ENCODE data around the gene PHTF1.

PHTF1 gene

GRCh38 chr1:113800487-113800886 is 41.2 kb upstream of the PHTF1 start:
- no peak overlapping the region for H3K4me2 ChIP-seq (ENCODE audit: low read length)
- no peaks in the 10 kb centered on the region for H3K9me3 ChIP-seq (ENCODE audit: control insufficient read depth, insufficient read depth, low read length)
- H3F3A ChIP-seq (ENCODE audit: control insufficient read depth, insufficient read depth), result no peaks in the 10 kb centered on the region
- H3K4me1 ChIP-seq (ENCODE audit: control insufficient read depth, low read length), result 0 out of 2 replicates have a peak, but pooled peaks cover 1% of the 10 kb centered on the region
- H3K27me3 ChIP-seq (ENCODE audit: control insufficient read depth, low read length), result no peaks in the 10 kb centered on the region
- H3K27ac ChIP-seq (ENCODE audit: low read depth, low read length), result no peak overlapping the region
- TF ChIP-seq CTCF (IDR thresholded peaks at IDR 0.05; ENCODE audit: low read depth, low read length, poor library complexity, severe bottlenecking) (no peak), EZH2phosphoT487 (IDR thresholded peaks at IDR 0.05; ENCODE audit: borderline replicate concordance, low read length) (no peak)
- peaks cover 10% of the 10 kb centered on the region for H4K20me1 ChIP-seq (ENCODE audit: control insufficient read depth, insufficient read depth, low read depth, low read length)
- no peaks in the 10 kb centered on the region for H3K9me2 ChIP-seq (replicated peaks; ENCODE audit: control insufficient read depth, low read length)
- H3K79me2 ChIP-seq (ENCODE audit: control insufficient read depth, low read length), result peaks cover 87% of the 10 kb centered on the region
- peaks cover 35% of the 10 kb centered on the region for H3K36me3 ChIP-seq (ENCODE audit: control insufficient read depth, low read length)
- no peak overlapping the region for H3K4me3 ChIP-seq (ENCODE audit: low read length)

GRCh38 chr1:113797472-113797871 is 38.2 kb upstream of the PHTF1 start:
- Histone ChIP-seq H3K27ac (ENCODE audit: low read depth, low read length) (no peak overlapping the region), H3K9me2 (replicated peaks; ENCODE audit: control insufficient read depth, low read length) (no peaks in the 10 kb centered on the region), H3K27me3 (ENCODE audit: control insufficient read depth, low read length) (no peaks in the 10 kb centered on the region), H4K20me1 (ENCODE audit: control insufficient read depth, insufficient read depth, low read depth, low read length) (no peaks in the 10 kb centered on the region; the same call in 1 of the 2 replicates), H3K4me3 (ENCODE audit: low read length) (no peak overlapping the region), H3K9me3 (ENCODE audit: control insufficient read depth, insufficient read depth, low read length) (no peaks in the 10 kb centered on the region), H3K4me1 (ENCODE audit: control insufficient read depth, low read length) (peaks cover 5% of the 10 kb centered on the region; the same call in 1 of the 2 replicates), H3K36me3 (ENCODE audit: control insufficient read depth, low read length) (peaks cover 56% of the 10 kb centered on the region), H3K4me2 (ENCODE audit: low read length) (no peak overlapping the region), H3K79me2 (ENCODE audit: control insufficient read depth, low read length) (peaks cover 82% of the 10 kb centered on the region), H3F3A (ENCODE audit: control insufficient read depth, insufficient read depth) (no peaks in the 10 kb centered on the region)
- TF ChIP-seq EZH2phosphoT487 (IDR thresholded peaks at IDR 0.05; ENCODE audit: borderline replicate concordance, low read length) (no peak), CTCF (IDR thresholded peaks at IDR 0.05; ENCODE audit: low read depth, low read length, poor library complexity, severe bottlenecking) (no peak)

GRCh38 chr1:113793878-113794834 is 34.9 kb upstream of the PHTF1 start:
- peaks cover 5% of the 10 kb centered on the region; the same call in 1 of the 2 replicates for H3K4me1 ChIP-seq (ENCODE audit: control insufficient read depth, low read length)
- no peak overlapping the region for H3K27ac ChIP-seq (ENCODE audit: low read depth, low read length)
- H3K9me3 ChIP-seq (ENCODE audit: control insufficient read depth, insufficient read depth, low read length), result no peaks in the 10 kb centered on the region
- H3F3A ChIP-seq (ENCODE audit: control insufficient read depth, insufficient read depth), result 0 out of 2 replicates have a peak, but pooled peaks cover 2% of the 10 kb centered on the region
- H3K4me3 ChIP-seq (ENCODE audit: low read length), result no peak overlapping the region
- no peaks in the 10 kb centered on the region for H3K27me3 ChIP-seq (ENCODE audit: control insufficient read depth, low read length)
- H3K36me3 ChIP-seq (ENCODE audit: control insufficient read depth, low read length), result peaks cover 67% of the 10 kb centered on the region
- no peak overlapping the region for H3K4me2 ChIP-seq (ENCODE audit: low read length)
- peaks cover 80% of the 10 kb centered on the region for H3K79me2 ChIP-seq (ENCODE audit: control insufficient read depth, low read length)
- TF ChIP-seq CTCF (IDR thresholded peaks at IDR 0.05; ENCODE audit: low read depth, low read length, poor library complexity, severe bottlenecking), result no peak
- TF ChIP-seq EZH2phosphoT487 (IDR thresholded peaks at IDR 0.05; ENCODE audit: borderline replicate concordance, low read length), result no peak
- H4K20me1 ChIP-seq (ENCODE audit: control insufficient read depth, insufficient read depth, low read depth, low read length), result no peaks in the 10 kb centered on the region; the same call in 1 of the 2 replicates
- H3K9me2 ChIP-seq (replicated peaks; ENCODE audit: control insufficient read depth, low read length), result no peaks in the 10 kb centered on the region
